NOMO-1 (cell line): Measurements from ENCODE around the gene RABGAP1L.
"Not testable (repeated sequence)": the region's sequence is repeated elsewhere in the genome, so short reads cannot be mapped to it uniquely, and the experiment has no call there.

ENCODE experiments used
- DNase-seq, 2 experiments: peaks; one replicate each; lab custom pipeline; 2025; ENCODE audit not compliant: unreplicated experiment in 2 of 2; lab: John Stamatoyannopoulos, UW

RABGAP1L gene

DNA sequence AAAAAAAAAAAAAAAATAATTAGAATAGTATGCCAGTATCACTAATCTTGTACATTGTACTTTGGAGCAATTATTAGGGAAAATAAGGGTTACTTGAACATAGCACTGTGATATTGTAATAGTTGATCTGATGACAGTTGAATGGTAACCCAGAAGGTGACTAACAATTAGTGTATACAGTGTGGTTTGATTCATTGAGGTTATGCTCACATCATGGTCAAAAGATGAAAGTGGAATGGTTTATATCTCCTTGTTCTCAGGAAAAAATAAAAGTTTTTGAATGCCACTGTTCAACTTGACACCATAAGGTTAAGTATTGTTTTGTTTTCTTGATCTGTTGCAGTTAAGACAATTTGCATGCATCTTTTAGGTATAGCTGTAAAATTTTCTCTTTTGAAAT lies 375.5 kb downstream of the RABGAP1L start:
- DNase-seq: no peak

DNA sequence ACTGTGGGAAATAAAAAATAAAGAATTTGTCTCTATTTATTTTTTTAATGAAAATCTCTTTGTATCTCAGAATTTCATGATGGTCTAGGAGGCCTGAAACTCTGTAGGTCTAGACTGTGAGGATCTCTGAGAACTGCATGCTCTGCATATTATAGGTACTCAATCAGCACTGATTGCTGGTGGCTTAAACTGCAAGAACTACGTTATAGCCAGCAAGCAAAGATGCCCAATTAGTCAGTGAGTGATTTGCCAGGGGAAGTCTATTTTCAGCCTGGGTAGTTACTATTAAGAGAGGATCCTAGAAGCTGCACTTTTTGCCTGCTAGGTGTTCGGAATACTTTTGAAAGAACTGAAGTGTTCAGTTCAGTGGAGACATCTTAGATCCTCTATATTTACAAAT lies 375.9 kb downstream of the RABGAP1L start:
- no peak for DNase-seq

DNA sequence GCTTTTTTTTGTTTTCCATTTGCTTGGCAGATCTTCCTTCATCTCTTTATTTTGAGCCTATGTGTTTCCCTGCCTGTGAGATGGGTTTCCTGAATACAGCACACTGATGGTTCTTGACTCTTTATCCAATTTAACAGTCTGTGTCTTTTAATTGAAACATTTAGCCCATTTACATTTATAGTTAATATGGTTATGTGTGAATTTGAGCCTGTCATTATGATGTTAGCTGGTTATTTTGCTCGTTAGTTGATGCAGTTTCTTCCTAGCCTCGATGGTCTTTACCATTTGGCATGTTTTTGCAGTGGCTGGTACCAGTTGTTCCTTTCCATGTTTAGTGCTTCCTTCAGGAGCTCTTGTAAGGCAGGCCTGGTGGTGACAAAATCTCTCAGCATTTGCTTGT lies 384.1 kb downstream of the RABGAP1L start:
- not testable (repeated sequence) for DNase-seq

DNA sequence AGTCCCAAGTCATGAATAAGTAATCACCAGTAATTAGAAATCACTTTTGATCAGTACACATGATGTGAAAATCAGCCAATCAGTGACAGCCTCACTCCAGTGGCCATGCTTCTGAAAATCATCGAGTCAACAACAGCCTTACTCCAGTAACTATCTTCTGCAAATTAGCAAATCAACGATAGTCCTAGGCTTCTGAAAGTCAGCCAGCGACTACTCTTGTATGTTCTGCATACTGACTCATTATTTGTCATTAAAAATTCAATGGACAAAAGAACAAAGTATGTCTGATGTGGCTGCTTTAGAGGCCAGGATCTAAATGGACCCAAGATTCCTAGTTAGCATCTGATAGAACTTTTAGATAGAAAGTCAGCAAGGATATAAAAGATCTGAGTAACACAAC lies 391.0 kb downstream of the RABGAP1L start:
- no peak for DNase-seq

DNA sequence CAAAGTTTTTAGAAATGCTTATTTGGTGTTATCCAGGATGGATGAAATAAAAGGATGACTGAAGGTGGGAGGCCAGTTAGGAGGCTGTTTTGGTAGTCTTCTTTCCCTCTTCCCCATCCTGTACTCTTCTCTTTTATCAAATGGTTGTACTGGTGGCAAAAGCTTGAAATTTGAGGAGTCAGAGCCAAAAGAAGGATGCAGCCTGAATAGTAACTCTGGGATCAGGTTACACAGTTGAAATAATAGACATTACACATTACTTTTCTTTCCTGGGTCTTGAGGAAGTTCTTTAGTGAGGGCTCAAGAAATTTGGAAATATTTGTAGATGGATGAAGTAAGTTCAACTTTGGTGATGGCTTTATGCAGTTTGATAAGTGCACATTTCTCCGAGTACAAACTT lies 397.1 kb downstream of the RABGAP1L start:
- DNase-seq: no peak

DNA sequence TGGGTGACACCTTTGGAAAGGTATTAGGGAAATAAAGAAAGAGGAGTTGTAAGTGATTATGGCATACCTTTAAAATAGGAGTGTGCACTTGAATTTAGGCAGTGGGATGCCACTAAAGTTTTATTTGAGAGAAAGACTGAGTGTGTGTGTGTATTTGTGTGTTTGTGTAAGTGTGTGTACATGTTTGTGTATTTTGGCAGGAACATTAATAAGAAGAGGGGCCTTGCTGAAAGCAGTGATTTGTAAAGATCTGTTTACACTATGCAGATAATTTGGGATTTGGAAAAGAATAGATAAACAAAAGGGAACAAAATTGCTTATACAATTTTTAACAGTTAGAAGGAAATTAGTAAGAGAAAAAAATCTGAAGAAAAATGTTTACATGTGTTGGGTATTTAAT lies 409.2 kb downstream of the RABGAP1L start:
- DNase-seq: no peak

DNA sequence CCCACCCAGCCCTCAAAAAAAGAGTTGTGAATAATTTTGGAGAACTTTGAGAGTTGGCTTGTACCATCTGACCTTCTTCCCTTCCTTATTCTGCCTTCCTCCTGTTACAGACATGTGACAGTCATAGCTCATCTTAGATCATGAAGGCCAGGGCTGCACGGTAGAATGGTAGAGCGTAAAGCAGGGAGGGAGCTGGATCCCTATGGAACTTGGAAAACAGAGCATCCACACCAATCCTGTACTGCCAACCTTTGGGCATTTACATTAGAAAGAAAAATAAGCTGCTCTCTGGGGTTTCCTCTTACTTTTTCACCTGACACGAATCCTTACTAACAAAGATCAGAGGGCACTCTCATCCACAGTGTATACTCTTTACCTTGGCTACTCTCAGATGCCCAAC lies 409.9 kb downstream of the RABGAP1L start:
- no peak for DNase-seq

DNA sequence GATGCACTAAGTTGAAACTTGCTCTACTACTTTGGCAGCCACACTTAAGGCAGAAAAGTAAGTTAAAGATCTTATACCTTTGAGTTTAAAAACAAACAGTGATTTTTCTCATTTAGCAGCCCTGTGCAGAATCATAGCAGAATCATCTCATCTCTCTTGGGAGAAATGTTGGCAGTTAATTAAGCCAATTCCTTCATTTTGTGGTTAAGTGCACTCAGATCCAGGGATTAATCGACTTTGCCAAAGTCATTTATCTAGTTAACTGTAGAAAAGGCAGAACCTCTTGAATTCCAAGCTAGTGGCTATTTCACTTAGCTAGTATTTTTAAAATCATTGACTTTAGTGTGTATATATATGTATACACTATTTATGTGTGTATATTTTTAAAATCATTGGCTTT lies 413.5 kb downstream of the RABGAP1L start:
- DNase-seq: no peak

DNA sequence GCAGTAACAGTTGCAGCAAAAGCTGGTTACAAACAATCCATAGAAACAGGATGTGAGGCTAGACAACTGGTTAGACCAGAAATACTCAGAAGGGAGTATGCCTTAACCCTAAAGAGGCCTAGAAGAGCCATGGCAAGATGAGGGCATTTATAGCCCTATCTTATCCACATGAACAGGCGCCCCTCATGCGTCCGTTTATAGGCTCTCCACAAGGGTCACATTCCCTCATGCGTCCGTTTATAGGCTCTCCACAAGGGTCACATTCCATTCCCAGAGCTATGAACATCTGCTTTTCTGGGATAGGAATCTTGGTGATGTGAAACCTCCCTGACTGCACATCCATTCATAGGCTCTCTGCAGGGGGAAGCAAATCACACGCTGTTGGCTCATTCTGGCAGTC lies 416.8 kb downstream of the RABGAP1L start:
- not testable (repeated sequence) for DNase-seq

DNA sequence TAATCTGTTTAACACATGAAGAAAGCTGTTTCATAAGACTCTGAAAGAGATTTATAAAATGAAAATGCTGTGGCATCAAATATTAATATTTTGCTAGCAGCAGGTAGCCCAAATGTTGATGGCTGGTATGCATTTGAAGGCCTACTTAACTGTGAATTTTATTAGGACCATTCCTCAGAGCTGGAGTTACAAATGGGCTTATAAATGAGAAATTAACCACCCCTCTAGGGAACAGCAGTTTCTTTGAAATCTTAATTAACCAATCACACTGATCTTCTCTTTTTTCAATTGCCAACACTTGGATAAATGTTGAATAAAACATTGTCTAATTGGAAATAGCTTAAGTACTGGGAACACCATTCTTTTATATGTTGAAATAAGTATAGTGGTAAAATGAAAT lies 418.4 kb downstream of the RABGAP1L start:
- no peak for DNase-seq

DNA sequence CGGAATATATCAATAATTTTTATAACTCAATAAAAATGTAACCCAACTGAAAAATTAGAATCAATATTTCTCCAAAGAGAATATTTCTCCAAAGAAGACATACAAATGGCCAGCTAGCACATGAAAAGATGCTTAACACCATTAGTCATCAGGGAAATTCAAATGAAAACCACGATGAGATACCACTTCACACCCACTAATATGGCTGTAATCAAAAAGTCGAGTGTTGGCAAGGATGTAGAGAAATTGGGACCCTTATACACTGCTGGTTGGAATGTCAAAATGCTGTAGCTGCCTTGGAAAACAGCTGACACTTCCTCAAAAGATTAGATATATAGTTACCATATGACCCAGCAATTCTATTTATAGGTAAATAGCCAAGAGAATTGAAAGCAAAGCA lies 421.5 kb downstream of the RABGAP1L start:
- no peak for DNase-seq

DNA sequence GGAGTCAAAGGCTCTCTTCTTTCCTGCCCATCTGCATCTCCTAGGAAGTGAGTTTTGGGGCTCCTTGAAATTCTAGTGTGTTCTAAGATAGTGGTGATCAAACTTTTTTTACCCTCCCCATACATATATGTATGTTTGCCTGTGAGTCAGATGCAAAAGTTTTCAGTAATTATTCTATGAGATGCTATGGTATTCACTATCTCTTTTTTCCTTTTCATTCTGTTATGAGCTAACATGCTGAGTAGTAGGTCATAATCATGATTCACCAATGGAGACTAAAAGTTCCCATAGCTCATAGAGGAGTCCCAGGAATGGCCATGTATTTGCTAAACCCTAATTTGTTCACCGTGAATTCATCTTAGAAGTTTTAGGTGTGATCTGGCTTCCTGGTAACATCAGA lies 424.0 kb downstream of the RABGAP1L start:
- no peak for DNase-seq

DNA sequence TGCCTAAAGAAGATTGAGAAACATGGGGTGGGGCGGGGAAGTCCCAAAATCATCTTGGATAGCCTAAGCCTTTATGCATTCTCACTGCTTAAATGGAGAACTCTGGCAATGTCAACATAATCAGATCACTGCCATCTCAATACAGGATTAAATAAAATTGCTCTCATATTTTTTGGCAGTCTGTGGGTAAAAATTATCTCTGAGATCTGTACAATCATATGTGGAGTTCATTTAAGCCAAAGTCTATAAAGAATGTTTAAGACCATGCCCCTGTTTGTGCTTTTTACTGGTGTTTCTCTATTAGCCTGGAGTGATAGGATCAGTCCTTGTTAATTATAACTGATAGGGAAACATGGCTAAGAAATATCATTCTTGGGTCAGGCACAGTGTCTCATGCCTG lies 424.8 kb downstream of the RABGAP1L start:
- no peak for DNase-seq

DNA sequence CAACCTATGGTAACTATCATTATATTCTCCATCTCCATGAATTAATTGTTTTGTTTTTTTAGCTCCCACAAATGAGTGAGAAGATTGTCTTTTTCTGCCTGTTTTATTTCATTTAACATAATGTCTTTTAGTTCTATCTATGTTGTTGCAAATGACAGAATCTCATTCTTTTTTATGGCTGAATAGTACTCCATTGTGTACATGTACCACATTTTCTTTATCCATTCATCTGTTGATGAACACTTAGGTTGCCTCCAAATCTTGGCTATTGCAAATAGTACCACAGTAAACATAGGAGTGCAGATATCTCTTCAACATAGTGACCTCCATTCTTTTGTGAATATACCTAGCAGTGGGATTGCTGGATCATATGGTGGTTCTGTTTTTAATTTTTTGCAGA lies 429.3 kb downstream of the RABGAP1L start:
- DNase-seq: not testable (repeated sequence)

DNA sequence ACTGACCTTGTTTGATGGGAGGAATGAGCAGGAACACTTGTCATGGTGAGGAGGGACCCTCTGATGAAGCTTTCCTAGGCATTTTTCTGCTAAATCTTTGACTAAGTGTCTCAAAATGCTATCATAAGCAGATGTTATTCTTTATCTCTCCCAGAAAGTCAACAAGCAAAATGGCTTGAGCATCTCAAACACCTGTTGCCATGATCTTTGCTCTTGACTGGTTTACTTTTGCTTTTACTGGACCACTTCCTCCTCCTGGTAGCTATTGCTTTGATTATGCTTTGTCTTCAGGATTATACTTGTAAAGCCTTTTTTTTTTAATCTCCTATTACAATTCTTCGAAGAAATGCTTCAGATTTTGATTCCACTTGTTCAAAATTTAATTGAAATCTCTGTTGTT lies 445.9 kb downstream of the RABGAP1L start:
- no peak for DNase-seq

DNA sequence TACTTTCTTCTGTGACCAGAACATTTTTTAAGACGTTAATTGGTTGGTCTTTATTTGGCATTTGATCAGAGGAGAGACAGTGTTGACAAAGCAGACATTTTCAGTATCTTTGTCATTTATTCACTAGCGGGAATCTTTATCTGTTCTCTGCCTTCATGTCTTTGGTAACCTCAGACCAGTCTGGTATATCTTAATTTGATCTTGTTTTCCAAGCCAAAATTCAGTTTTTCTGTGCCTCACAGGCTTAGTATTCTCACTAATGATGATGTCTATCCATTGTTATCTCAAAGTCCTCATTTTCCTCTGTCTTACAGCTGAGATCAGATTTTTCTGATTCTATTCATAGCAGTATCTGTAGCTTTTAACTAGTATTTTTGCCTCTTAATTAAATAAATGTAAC lies 447.2 kb downstream of the RABGAP1L start:
- DNase-seq: no peak

DNA sequence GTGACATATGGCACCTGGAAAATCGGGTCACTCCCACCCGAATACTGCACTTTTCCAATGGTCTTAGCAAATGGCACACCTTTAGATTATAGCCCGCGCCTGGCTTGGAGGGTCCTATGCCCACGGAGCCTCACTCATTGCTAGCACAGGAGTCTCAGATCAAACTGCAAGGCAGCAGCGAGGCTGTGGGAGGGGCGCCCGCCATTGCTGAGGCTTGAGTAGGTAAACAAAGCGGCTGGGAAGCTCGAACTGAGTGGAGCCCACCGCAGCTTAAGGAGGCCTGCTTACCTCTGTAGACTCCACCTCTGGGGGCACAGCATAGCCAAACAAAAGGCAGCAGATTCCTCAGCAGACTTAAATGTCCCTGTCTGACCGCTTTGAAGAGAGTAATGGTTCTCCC lies 458.6 kb downstream of the RABGAP1L start:
- not testable (repeated sequence) for DNase-seq

DNA sequence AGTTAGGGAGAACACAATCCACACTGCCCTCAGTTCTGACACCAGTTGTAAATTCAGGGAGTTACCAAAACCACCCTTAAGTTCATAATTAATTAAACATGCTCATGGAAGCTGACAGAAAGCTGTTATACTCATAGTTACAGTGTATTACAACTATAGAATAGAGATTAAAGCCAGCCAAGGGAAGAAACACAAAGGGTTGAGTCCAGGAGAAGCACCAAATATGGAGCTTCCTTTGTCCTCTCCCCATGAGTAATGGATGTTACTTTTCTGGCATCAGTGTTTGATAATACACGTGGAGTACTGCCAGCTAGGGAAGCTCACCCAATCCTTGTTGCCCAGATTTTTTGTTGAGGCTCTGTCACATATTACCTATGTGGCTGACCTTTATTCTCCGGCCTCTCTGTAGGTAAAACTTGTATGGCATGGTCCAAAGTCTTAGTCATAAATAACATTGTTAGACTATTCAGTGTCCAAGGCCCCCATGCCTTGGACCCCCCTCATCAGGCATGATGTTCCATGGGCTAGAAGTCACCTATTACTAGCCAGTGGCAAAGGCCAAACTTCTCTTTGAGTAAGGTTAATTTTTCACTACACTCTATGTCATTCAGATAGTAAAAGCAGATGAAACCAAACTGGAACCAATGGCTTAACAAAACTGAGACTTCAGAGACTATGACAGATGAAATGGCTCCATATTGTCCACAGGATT lies 464.2 kb downstream of the RABGAP1L start:
- no peak for DNase-seq

DNA sequence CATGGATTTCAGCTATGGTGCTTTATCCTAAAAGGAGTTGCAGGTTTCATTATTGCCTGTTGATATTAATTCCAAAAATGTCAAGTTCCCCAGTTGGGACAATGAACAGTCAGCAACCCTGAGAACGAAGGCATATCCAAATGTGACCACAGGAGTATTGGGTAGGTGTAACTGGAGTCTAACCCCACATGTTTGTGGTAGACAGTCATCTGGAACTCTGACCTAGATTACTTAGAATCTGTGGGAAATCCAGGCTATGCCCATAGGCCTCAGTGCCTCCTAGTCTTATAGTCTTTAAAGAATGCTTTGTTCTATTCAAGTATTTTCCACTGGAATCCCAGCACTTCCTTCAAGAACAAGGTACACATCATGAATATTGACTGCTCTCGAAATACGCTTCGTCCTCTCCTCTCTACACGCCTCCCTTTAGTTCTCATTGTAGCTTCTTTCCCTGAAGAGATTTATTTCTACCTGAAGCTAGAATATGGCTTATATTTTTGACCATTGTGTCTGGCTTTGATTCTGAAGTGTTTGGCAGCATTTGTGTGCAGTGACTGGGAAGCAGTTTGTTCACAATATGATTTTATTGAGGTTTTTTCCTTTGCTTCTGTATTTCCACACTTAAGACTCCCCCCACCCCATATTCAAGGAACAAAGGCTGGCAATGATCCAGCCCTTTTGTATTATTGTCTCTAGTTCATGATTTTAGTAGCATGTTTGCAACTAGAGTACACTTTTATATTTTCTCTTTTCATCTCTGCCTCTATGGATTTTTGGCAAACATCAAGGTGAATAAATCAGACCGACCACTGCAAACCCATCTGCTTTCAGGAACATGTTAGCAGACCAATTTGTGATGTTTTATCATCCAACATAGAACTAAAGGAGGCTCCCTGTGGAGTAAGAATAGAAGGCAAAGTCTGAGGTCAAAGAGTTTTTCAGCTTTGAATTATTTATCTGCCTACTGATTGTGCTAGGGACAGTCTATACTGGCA lies 467.0 kb downstream of the RABGAP1L start:
- DNase-seq: no peak

DNA sequence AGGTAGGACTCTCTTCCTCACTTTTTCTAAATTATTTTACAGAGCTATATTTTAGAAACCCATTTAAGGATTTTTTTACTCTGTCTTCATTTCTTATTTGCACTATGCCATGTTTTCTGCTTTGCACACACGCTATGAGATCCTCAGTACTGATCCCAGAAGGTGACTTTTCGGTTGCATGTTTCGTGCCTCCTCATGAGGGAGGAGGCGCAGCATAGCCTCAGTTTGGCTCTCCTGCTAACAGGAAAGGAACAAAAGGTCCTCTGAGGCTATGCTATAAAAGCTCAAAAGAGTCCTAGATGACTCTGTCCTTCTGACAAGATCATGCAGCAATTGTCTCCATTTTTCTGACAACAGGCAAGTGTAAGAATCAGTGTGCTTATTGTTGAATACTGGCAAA lies 478.2 kb downstream of the RABGAP1L start:
- no peak for DNase-seq

DNA sequence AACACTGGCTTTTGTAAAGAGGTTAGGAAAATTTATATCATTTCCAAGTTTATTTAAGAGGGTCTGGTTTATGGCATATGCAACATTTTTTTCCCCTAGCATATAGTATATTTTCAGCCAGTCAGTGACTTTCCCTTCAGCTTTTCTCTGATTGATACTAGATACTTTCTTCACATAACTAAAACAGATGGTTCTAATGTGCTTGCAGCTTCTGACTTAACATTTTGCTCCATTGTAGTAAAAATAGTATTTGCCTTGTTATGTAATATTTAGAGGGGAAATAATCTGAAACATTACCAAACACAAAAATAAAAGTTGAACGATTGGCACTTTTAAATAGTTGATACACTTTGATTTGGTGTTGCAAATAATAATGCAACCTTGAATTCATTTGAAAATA lies 480.1 kb downstream of the RABGAP1L start:
- no peak for DNase-seq

DNA sequence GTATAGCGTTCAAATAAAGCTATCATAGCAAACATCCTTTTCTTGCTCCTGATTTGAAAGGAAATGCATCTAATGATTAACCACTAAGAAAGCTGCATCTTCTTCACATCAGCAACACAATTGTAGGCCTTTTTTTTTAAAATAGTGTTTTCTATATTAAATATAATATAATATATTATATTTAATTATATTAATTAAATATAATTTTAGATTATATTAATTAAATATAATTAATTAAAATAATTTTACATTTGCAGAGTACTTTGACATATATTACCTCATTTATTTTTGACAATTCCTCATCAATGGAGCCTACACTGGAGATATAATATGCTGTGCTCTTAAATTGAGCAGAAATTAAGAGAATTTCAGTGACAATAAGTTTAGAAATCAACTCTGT lies 481.5 kb downstream of the RABGAP1L start:
- DNase-seq: no peak
